RKO (cell line): ENCODE measurements around the gene TH.
"Not testable (repeated sequence)": the region's sequence is repeated elsewhere in the genome, so short reads cannot be mapped to it uniquely, and the experiment has no call there.

Experiments used
- DNase-seq: peaks from one replicate; pipeline ENCODE4 v3.0.0-alpha.2; 2016; ENCODE audit warnings: low spot score

The TH gene

GRCh38 chr11:2195756-2196088 is 24.1 kb upstream of the TH start:
- no peak for DNase-seq

DNA sequence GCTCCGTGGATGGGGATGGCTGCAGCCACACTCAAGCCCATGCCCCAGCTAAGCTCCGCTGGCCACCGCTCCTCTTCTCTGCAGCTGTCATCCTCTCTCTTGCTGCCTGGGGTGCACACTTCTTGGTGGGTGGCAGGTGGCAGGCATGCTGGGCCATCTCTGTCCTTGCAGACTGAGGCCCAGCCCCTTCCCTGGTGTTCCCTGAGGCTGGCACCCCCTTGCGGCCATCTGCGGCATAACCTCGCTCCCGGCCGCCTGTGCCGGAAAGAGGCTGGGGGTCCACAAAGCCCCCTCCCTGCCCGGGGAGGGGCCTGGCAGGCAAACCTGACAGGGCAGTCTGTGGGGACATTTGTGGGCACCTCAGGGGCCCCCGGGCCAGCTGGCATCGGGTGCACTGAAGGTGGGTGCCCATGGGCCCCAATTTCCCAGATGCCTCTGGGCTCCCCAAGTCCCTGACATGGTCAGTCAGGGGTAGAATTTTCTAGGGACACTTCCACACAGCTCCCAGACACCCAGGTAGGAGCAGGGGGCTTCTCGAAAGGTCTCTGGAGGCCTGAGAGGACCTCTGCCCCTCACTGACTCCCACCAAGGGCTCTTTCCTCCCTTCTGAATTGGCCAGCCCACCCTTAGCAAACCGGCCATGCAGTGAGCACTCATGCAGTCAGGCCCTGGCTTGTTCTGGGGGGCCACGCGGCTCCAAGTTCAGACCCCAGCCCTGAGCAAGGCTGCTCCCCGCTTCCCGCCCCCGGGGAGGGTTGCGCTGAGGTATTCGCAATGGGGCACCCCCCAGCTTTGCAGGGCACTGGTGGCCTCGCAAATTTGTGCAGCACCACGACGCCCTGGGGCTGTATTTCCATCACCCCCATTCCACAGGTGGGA is 23.5 kb upstream of the TH start:
- no peak for DNase-seq

DNA sequence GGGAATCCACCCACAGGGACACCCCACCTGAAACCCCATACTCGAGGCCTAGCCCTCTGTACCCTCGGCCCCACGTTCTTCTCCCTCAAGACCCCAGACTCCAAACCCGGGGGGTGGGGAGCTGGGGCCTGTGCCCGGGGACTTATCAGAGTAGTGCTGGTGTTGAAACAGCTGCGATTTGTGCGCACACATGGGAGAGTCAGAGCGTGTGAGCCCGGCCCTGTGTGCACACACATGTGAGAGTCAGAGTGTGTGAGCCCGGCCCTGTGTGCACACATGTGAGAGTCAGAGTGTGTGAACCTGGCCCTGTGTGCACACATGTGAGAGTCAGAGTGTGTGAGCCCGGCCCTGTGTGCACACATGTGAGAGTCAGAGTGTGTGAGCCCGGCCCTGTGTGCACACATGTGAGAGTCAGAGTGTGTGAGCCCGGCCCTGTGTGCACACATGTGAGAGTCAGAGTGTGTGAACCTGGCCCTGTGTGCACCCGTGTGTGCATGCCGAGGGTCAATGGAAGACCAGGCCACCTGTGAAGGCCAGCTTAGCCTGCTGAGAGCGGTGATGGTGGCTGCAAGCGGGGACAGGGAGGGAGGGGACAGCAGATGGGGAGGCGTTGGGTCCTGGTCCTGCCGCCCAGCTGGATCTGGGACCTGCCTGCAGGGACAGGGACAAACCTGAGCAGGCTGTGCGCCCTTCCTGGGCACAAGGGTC is 22.4 kb upstream of the TH start:
- not testable (repeated sequence) for DNase-seq

DNA sequence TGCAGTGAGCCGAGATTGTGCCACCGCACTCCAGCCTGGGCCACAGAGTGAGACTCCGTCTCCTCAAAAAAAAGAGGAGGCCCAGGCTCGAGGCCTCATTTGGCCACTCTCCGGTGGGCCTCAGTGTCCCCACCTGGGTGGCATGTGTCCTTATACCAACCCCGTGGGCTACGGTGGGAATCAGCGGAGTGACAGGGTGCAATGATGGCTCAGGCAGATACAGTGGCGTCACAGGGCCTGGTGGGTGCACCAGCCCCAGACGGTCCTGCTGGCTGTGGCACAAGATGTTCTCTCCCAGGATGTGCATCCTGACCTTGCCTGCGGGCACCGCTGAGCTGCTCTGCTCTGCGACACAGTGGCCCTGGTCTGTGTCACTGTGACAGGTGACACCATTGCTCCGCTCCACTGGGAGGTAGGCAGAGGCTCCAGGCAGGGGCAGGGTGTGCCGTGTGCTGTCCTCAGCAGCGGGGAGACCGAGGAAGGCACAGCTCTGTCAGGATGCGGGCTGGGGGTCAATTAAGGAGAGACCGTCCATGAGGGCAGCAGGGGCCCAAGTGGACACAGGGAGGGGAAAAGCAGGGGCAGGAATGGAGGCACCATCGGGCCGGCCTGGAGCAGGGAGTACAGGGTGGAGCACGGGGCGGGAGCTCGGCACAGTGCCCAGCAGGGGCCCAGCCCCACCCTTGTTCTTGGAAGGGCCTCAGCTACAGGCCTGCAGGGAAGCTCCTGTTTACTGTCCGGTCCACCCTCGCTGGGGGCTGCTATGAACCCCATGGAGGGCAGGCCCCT is 21.7 kb upstream of the TH start:
- DNase-seq: no peak

DNA sequence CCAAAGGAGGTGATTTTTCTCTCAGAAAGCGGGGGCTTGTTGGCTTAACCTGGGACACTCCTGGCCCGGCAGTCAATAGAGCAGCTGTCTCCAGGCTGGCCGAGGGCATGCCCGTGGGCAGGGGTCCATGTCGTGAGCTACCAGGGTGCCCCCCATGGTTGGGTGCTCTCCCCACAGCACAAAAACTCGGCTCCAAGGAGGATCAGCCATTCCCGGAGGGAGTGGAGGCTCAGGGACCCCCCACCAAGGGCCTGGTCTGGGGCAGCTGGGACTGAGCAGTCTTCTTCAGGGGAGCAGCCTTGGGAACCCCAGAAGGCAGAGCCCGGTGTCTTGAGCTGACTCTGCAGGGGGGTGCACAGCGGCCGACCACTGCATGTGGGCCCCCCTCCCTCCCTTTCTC is 20.8 kb upstream of the TH start:
- no peak for DNase-seq

- no peak for DNase-seq
Measured at GRCh38 chr11:2191883-2192282, 20.3 kb upstream of the TH start.

DNA sequence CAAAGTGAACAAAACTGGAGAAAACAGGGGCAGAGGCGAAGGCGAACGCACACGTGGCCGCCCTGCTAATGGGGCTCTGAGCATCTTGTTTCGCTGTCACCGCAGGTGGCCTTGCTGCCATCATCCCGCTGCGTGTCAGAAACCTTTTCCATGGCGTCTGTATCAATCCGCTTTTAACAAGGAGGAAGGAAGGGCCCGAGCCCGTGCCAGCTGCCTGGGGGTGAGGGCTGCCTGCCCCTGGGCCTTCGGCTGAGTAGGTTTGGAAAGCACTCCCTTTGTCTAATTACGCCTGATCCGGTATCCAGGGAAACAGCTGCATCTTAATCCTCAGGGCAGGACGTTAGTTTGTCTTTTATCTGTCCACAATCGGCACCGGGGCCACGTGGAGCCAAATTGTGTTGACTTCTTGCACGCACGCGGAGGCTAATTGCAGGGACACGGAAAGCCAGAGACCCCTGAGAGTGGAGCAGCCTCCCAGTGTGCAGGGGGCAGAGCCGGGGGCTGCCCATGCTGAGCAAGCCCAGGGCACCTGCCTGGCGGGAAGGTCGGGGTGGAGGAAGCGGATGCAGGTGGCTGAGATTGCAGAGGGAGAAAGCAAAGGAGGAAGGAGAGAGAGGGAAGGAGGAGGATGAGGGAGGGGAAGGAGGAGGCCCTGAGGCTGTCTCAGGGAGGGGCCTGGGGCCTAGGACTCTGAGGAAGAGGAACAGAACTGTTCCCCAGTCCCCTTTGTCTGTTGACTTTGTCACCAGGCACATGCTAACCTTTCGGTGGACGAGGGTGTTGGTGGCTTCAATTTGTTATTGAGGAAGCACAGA is 19.2 kb upstream of the TH start:
- DNase-seq: no peak

- DNase-seq: no peak
Measured at GRCh38 chr11:2189938-2190656, 18.5 kb upstream of the TH start.

DNA sequence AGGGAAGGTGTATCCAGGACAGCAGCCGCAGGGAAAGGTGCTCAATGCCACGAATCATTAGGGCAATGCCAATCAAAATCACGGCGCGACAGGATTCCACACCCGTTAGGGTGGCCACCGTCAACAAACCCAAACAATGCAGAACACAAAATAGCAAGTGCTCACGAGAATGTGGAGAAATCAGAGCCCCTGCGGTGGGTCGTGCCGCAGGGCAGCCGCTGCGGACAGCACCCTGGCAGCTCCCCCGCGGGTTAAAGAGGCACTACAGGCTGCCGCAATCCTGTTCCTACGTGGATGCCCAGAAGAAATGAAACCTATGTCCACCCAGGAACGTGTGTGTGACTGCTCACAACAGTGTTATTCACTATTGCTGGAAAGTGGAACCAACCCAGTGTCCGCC is 17.1 kb upstream of the TH start:
- no peak for DNase-seq

DNA sequence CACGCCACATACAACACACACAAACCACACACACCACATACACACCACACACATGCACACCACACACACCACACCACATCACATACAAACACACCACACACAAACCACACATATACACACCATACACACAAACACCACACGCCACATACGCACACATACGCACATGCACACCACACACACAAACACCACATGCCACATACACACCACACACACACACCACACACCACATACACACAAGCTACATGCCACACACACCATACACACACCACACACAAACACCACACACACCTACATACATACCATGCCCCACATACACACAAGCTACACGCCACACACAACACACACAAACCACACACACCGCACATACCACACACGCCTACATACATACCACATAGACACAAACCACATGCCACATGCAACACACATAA is 15.7 kb upstream of the TH start:
- DNase-seq: no peak

DNA sequence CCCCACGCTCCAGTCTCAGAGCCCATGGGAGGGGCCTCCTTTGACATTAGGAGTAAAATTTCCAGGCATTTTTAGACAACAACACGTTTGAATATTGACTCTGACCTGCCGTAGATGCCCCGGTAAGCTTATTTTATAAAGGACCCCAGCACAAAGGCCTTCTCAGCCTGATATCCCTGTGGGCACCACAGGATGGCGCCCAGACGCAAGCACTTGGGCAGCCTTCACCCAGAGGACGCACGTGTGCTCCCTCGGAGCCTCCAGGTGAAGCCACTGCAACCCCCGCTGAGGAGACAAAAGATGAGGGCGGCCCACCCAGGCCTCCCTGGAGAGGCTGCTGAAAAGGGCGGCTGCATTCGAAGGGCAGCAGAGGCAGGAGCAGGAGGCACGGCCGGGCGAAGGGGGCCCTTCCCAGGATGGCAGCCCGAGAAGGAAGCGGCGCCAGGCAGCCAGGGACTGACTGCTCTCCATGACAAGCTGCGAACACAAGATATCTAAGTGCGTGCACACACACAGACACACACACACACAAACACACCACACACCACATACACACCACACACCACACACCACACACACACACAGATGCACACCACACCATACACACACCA is 15.2 kb upstream of the TH start:
- DNase-seq: no peak

- no peak for DNase-seq
Measured at GRCh38 chr11:2185324-2186085, 13.9 kb upstream of the TH start.

DNA sequence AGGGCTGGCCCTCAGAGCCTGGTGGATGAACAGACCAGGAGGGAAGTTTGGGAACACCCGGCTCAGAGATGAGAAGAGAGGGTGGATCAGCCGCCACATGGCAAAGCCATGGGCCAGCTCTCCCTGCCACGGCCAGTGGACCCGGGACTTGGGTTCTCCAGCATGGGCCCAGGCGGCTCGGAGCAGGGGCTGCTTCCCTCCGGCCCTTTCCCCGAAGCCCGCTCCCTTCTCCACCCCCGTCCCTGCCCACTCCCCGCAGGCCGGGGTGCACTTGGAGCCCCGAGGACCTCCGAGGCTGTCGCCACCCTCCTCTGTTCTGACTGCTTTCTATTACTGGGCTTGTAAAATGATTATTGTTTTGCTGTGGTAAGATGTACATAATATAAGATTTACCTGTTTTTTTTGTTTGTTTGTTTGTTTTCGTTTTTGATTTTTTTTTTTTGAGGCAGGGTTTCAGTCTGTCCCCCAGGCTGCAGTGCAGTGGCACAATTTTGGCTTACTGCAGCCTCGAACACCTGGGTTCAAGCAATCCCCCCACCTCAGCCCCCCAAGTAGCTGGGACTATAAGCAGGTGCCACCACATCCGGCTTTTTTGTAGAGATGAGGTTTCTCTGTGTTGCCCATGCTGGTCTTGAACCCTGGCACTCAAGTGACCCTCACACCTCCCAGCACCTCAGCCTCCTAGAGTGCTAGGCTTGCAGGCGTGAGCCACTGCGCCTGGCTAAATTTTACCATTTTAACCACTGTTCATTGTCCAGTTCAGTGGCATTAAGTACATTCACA is 11.3 kb upstream of the TH start:
- DNase-seq: no peak

DNA sequence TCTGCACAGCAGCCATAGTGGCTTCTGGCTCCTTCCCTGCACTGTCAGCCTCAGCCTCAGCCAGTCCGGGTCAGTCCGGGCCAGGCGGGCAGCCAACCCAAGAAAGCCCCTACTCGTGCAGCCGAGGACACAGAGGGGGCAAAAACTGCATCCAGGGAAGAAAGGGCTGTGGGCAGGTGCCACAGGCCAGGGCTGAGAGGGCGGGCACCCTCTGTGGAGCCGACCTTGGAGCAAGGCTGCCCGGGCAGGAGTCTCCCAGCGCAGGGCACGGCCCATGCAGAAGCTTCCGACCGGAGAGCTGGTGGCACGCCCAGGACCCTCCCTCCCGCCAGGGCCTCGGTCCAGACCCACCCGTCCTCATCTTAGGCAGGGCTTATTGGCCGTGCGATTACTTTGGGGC is 10.5 kb upstream of the TH start:
- no peak for DNase-seq

DNA sequence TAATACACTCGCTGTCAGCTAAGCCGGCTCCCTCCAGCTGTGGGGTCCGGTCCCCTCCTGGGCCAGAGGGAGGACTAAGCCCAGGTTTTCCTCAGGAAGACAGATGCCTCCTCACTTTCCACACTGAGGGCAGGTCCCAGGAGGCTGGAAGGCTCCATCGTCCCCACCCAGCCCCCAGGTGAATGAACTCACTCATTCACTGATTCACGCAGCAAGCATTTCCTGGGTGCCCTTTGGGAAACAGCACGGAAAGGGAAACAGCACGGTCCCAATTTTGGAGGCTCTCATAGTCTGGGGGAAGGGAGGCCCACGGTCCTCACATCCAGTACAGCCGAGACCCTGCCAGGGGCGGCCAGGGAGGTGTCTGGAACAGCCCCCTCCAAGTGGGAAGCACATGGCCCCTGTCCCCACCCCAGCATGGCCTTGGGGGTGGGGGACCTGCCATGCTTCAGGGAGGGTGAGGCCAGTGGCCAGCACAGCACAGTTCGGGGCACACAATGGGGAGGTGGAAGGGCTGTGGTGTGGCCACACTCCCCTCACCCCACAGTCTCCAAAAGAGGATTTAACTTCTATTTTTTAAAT is 9.3 kb upstream of the TH start:
- DNase-seq: no peak

GRCh38 chr11:2180347-2180746 is 8.7 kb upstream of the TH start:
- no peak for DNase-seq

- no peak for DNase-seq
Measured at GRCh38 chr11:2179516-2179915, 7.9 kb upstream of the TH start.

DNA sequence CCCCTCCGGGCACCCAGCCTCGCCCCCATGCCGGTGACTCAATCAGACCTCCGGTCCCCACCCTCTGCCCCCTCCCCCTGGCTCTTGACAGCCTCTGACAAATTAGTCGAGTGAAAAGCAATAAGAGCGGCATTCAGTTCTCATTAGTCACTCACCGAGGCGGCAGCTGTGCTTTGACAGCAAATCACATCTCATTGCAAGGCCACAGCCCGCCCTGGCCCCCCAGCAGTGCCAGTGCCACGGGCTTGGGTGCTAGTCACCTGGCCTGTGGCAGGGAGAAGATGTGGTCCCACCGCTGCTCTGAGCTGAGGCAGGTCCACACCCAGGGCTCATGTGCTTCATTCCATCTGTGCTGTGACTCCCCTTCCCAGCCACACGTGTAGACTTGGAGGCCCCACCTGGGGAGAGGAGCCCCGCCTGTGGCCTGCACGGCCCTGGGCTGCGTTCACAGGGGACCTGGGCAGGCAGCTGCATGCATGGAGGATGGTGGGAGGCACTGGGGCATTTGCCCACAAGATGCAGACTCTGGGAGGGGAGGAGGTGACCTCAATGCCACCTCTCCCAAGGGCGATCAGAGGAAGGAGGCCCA is 7.4 kb upstream of the TH start:
- peak; percentile 64 for DNase-seq
